Psoas muscle (tissue), 8 donors: ENCODE measurements around the gene SLC22A9. TPM values are rescaled to one million over a fixed set of nuclear protein-coding genes. Genes with fewer than 3 reads are reported as not detected.
"Not testable (repeated sequence)": the region's sequence is repeated elsewhere in the genome, so short reads cannot be mapped to it uniquely, and the experiment has no call there.

Experiments used
- ATAC-seq, 4 donors: fragments of 200-7000 bp; cut with Tn5 transposase; one replicate each; pipeline ENCODE4 v1.9.1; 2020; ENCODE audit warnings: moderate library complexity in 3 of 4, mild to moderate bottlenecking in 2 of 4
- DNase-seq, 2 donors: peaks; one replicate each; pipeline ENCODE4 v3.0.0-alpha.2; 2020
- H3K27ac ChIP-seq: fragments of 200-600 bp; one replicate; pipeline ENCODE4 v1.8.0; 2022
- H3K27me3 ChIP-seq, 3 donors: fragments of 200-600 bp in 1 of 3; one replicate each; pipeline versions ENCODE4 v1.6.1 to v1.8.0; 2013 to 2022; ENCODE audit warnings: low read length in 2 of 3, mild to moderate bottlenecking in 2 of 3, moderate library complexity in 1 of 3; ENCODE audit not compliant: insufficient read depth in 3 of 3
- H3K36me3 ChIP-seq, 2 donors: fragments of 200-600 bp in 1 of 2; one replicate each; pipeline versions ENCODE4 v1.6.1 to v1.8.0; 2013 to 2022; ENCODE audit warnings: low read depth in 1 of 2, mild to moderate bottlenecking in 1 of 2, moderate library complexity in 1 of 2; ENCODE audit not compliant: insufficient read depth in 1 of 2
- H3K4me1 ChIP-seq: fragments of 200-600 bp; one replicate; pipeline ENCODE4 v1.8.0; 2022
- H3K4me3 ChIP-seq: fragments of 200-600 bp; one replicate; pipeline ENCODE4 v1.8.0; 2022; ENCODE audit warnings: mild to moderate bottlenecking
- H3K9me3 ChIP-seq: fragments of 200-600 bp; one replicate; pipeline ENCODE4 v1.8.0; 2022
- WGBS, 3 donors: extraction: QIAGEN DNeasy Blood & Tissue Kit; methylation state at CpG; one replicate each; pipeline versions ENCODE4 v1.1.6 to v1.1.7; 2013; 5-methylcytosine and 5-hydroxymethylcytosine counted together
- intact Hi-C, 2 donors: fragments of 100-400 bp; cut with DNase I; formaldehyde crosslinking; loops; one replicate each; pipeline versions ENCODE4 v1.11.0 to v1.14.2; 2022
- long read RNA-seq, 2 donors: library from polyadenylated mRNA; unstranded; transcript quantifications; one replicate each; pipeline ENCODE4 v2.0.0, GENCODE V29; 2021
- polyA plus RNA-seq, 3 donors: library from polyadenylated mRNA; stranded (reverse); fragments of 200-250 nt; gene quantifications; one replicate each; pipeline ENCODE4 v1.2.3, GENCODE V29; 2013
- total RNA-seq, 4 donors: library from RNA; stranded (reverse); fragmentation: NEBNext Ultra II Directional in 2 of 4; extraction: Animal tissue kit (Norgen Biotek cat#: 25700) in 2 of 4; gene quantifications; one replicate each; pipeline versions ENCODE4 v1.2.1 to v1.2.4, GENCODE V29; 2021 to 2023
- TF ChIP-seq, protein P1 (sequence below): fragments of 200-600 bp; IDR thresholded peaks from one replicate; pipeline ENCODE4 v1.8.0; 2022; ENCODE audit warnings: antibody characterized with exemption
- donor health status: healthy with polysubstance abuse.
- donor health status: DM: no; HTN: no; CAD: no; lungs with moderate emphysema.
- donor health status: Bipolar disorder and iron deficiency.
- donor health status: healthy.
- donor health status: DM: yes; HTN: yes; CAD: no.
- donor health status: DM: no; HTN: no; CAD: no.
- donor health status: DM: no; HTN: no; CAD: no.
- donor health status: DM: yes; HTN: yes; CAD: no.

SLC22A9 gene
- total RNA-seq (not detected), polyA plus RNA-seq (not detected)
- long read RNA-seq, donor 1 = 0 reads
- long read RNA-seq, donor 2 = 0 reads

GRCh38 chr11:63369165-63369970, at the start of gene SLC22A9:
SLC22A9 (plus strand) TSS chr11:63369785; CDS start chr11:63370057, 272 bp downstream.
- H3K27me3 ChIP-seq = peaks cover 0 to 10% (median 0%) of the 10 kb centered on the region in 3 donors
- TF ChIP-seq, protein P1, sequence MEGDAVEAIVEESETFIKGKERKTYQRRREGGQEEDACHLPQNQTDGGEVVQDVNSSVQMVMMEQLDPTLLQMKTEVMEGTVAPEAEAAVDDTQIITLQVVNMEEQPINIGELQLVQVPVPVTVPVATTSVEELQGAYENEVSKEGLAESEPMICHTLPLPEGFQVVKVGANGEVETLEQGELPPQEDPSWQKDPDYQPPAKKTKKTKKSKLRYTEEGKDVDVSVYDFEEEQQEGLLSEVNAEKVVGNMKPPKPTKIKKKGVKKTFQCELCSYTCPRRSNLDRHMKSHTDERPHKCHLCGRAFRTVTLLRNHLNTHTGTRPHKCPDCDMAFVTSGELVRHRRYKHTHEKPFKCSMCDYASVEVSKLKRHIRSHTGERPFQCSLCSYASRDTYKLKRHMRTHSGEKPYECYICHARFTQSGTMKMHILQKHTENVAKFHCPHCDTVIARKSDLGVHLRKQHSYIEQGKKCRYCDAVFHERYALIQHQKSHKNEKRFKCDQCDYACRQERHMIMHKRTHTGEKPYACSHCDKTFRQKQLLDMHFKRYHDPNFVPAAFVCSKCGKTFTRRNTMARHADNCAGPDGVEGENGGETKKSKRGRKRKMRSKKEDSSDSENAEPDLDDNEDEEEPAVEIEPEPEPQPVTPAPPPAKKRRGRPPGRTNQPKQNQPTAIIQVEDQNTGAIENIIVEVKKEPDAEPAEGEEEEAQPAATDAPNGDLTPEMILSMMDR = no peak
- H3K9me3 ChIP-seq = no peaks in the 10 kb centered on the region
- no peaks in the 10 kb centered on the region for H3K4me1 ChIP-seq
- no peak within 1 kb of the TSS for H3K4me3 ChIP-seq
- ATAC-seq = no peak
- DNase-seq = no peak
- intact Hi-C loops = no loop called here
- H3K36me3 ChIP-seq = no peaks in the 10 kb centered on the region
- WGBS, 3 donors = 55 to 60% (median 56%) methylated on average over 10 of the region's 10 CpGs
- no peak within 1 kb of the TSS for H3K27ac ChIP-seq

DNA sequence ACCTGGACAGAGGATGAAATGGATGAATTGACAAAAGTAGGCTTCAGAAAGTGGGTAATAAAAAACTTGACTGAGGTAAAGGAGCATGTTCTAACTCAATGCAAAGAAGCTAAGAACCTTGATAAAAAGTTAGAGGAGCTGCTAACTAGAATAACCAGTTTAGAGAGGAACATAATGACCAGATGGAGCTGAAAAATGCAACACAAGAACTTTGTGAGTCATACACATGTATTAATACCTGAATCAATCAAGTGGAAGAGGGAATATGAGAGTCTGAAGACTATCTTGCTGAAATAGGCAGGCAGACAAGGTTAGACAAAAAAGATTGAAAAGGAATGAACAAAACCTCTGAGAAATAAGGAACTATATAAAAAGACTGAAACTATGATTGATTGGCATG, 47.9 kb upstream of the SLC22A9 start:
- ATAC-seq (no peak), DNase-seq (no peak)
- Histone ChIP-seq H3K36me3 (no peaks in the 10 kb centered on the region), H3K4me3 (no peak overlapping the region), H3K27ac (no peak overlapping the region), H3K4me1 (no peaks in the 10 kb centered on the region), H3K9me3 (peaks cover 9% of the 10 kb centered on the region), H3K27me3 (no peaks in the 10 kb centered on the region)
- intact Hi-C loops = no loop called here
- TF ChIP-seq, protein P1 = no peak

GRCh38 chr11:63335089-63335488, 34.5 kb upstream of the SLC22A9 start:
- DNase-seq, ATAC-seq, intact Hi-C loops, H3K9me3 ChIP-seq, H3K4me3 ChIP-seq, H3K4me1 ChIP-seq, H3K27me3 ChIP-seq, H3K36me3 ChIP-seq, H3K27ac ChIP-seq: not testable (repeated sequence)
- 65 to 74% (median 71%) methylated on average over 3 of the region's 3 CpGs for WGBS, 3 donors

GRCh38 chr11:63337070-63337469, 32.5 kb upstream of the SLC22A9 start:
- DNase-seq = no peak
- ATAC-seq = no peak

DNA sequence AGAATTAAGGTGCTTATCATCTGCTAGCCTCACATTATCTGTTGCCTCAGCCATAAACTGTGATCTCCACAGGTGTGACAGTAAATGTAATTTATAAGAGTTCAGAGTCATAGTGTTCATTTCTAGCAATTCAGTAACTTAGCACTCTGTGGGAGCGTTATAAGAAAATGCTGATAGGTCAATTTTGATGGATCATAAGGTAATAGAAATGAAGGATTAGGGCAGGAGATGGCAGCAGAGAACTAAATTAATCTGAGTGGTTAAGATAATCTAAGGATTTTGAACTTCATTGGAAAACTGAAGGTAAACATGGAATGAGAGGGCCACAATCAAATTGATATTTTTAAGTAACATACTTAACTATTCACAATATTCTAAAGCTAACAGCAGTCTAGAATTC, 26.5 kb upstream of the SLC22A9 start:
- Histone ChIP-seq H3K27ac (no peak overlapping the region), H3K4me3 (no peak overlapping the region), H3K4me1 (no peaks in the 10 kb centered on the region), H3K27me3 (no peaks in the 10 kb centered on the region), H3K36me3 (no peaks in the 10 kb centered on the region), H3K9me3 (no peaks in the 10 kb centered on the region)
- intact Hi-C loops = no loop called here
- 85 to 94% (median 90%) methylated on average over 1 of the region's 1 CpG for WGBS, 3 donors
- DNase-seq (no peak), ATAC-seq (no peak)
- TF ChIP-seq, protein P1 = no peak

More at GRCh38 chr11:63337070-63337469, 32.5 kb upstream of the SLC22A9 start:
- Histone ChIP-seq H3K36me3 (no peaks in the 10 kb centered on the region), H3K4me3 (no peak overlapping the region), H3K4me1 (no peaks in the 10 kb centered on the region), H3K9me3 (no peaks in the 10 kb centered on the region), H3K27ac (no peak overlapping the region), H3K27me3 (no peaks in the 10 kb centered on the region)
- 81 to 93% (median 84%) methylated on average over 3 of the region's 3 CpGs for WGBS, 3 donors
- intact Hi-C loops = no loop called here
- TF ChIP-seq, protein P1 = no peak
